NT2/D1 (cell line): ENCODE results near the gene PBX1.

Source experiments
- DNase-seq: peaks from one replicate; pipeline ENCODE4 v3.0.0-alpha.2; 2011; ENCODE audit warnings: low read depth, low spot score
- H3K27me3 ChIP-seq: 2 replicates; pipeline ENCODE4 v1.6.0; 2011; ENCODE audit warnings: mild to moderate bottlenecking; ENCODE audit not compliant: insufficient read length, insufficient read depth
- H3K36me3 ChIP-seq: 2 replicates; pipeline ENCODE4 v1.6.1; 2011; ENCODE audit warnings: mild to moderate bottlenecking, low read length, mixed read lengths; ENCODE audit not compliant: insufficient read depth, insufficient read length
- H3K4me1 ChIP-seq: 2 replicates; pipeline ENCODE4 v1.5.1; 2011; ENCODE audit not compliant: insufficient read depth, insufficient read length
- H3K4me3 ChIP-seq: 2 replicates; pipeline ENCODE4 v1.5.1; 2011; ENCODE audit warnings: low read depth; ENCODE audit not compliant: insufficient read length
- H3K9ac ChIP-seq: 2 replicates; pipeline ENCODE4 v1.6.0; 2011; ENCODE audit warnings: low read depth; ENCODE audit not compliant: insufficient read length
- H3K9me3 ChIP-seq: 2 replicates; pipeline ENCODE4 v1.5.1; 2011; ENCODE audit warnings: mild to moderate bottlenecking, low read length; ENCODE audit not compliant: insufficient read depth
- SUZ12 ChIP-seq: IDR thresholded peaks from 2 replicates; pipeline ENCODE4 v1.6.1; 2011; ENCODE audit not compliant: insufficient read length, insufficient read depth; ENCODE audit errors: extremely low read depth
- YY1 ChIP-seq: IDR thresholded peaks from 2 replicates; pipeline ENCODE4 v1.6.1; 2011; ENCODE audit not compliant: insufficient read length, insufficient read depth
- ZNF274 ChIP-seq: IDR thresholded peaks from 2 replicates; pipeline ENCODE4 v1.6.1; 2011; ENCODE audit warnings: mild to moderate bottlenecking, low read depth, low read length

The PBX1 gene

GRCh38 chr1:164610538-164611222 is 51.7 kb downstream of the PBX1 start:
- Histone ChIP-seq H3K36me3 (peaks cover 2% of the 10 kb centered on the region), H3K4me1 (peaks cover 24% of the 10 kb centered on the region), H3K9me3 (no peaks in the 10 kb centered on the region), H3K27me3 (no peaks in the 10 kb centered on the region), H3K4me3 (no peak overlapping the region), H3K9ac (no peak overlapping the region)
- TF ChIP-seq ZNF274 (no peak), YY1 (no peak), SUZ12 (no peak)
- no peak for DNase-seq

GRCh38 chr1:164611754-164612642 is 53.0 kb downstream of the PBX1 start:
- no peak for DNase-seq

GRCh38 chr1:164613176-164613575 is 54.2 kb downstream of the PBX1 start:
- TF ChIP-seq ZNF274 (no peak), SUZ12 (no peak), YY1 (no peak)
- Histone ChIP-seq H3K27me3 (no peaks in the 10 kb centered on the region), H3K36me3 (peaks cover 6% of the 10 kb centered on the region), H3K9me3 (no peaks in the 10 kb centered on the region), H3K9ac (no peak overlapping the region), H3K4me1 (peaks cover 23% of the 10 kb centered on the region), H3K4me3 (no peak overlapping the region)
- DNase-seq, result no peak

More at GRCh38 chr1:164611754-164612642, 53.0 kb downstream of the PBX1 start:
- TF ChIP-seq SUZ12 (no peak), ZNF274 (no peak), YY1 (no peak)
- no peaks in the 10 kb centered on the region for H3K9me3 ChIP-seq
- no peaks in the 10 kb centered on the region for H3K27me3 ChIP-seq
- no peak overlapping the region for H3K9ac ChIP-seq
- H3K4me1 ChIP-seq, result peaks cover 24% of the 10 kb centered on the region
- H3K4me3 ChIP-seq, result no peak overlapping the region
- peaks cover 6% of the 10 kb centered on the region for H3K36me3 ChIP-seq

- Histone ChIP-seq H3K9ac (no peak overlapping the region), H3K27me3 (no peaks in the 10 kb centered on the region), H3K36me3 (peaks cover 6% of the 10 kb centered on the region), H3K4me1 (peaks cover 22% of the 10 kb centered on the region), H3K4me3 (no peak overlapping the region), H3K9me3 (no peaks in the 10 kb centered on the region)
- no peak for DNase-seq
- TF ChIP-seq YY1 (no peak), SUZ12 (no peak), ZNF274 (no peak)
These were observed 55.3 kb downstream of the PBX1 start for GRCh38 chr1:164614316-164614715.

GRCh38 chr1:164617377-164618201 is 58.6 kb downstream of the PBX1 start:
- Histone ChIP-seq H3K27me3 (no peaks in the 10 kb centered on the region), H3K4me1 (peaks cover 7% of the 10 kb centered on the region), H3K4me3 (no peak overlapping the region), H3K36me3 (peaks cover 6% of the 10 kb centered on the region), H3K9ac (no peak overlapping the region), H3K9me3 (no peaks in the 10 kb centered on the region)
- TF ChIP-seq ZNF274 (no peak), YY1 (no peak), SUZ12 (no peak)
- DNase-seq, result no peak

GRCh38 chr1:164618202-164618564 is 59.2 kb downstream of the PBX1 start:
- Histone ChIP-seq H3K4me3 (no peak overlapping the region), H3K9me3 (no peaks in the 10 kb centered on the region), H3K36me3 (peaks cover 6% of the 10 kb centered on the region), H3K4me1 (peaks cover 6% of the 10 kb centered on the region), H3K27me3 (no peaks in the 10 kb centered on the region), H3K9ac (no peak overlapping the region)
- DNase-seq, result no peak
- TF ChIP-seq ZNF274 (no peak), SUZ12 (no peak), YY1 (no peak)
